Stimulated activated CD8-positive, alpha-beta memory T cell treated with anti-CD3 and anti-CD28 coated beads, Interleukin-15, amount 100 ng/mL, for 1 hour (primary cell): ENCODE measurements around the gene RBM25.
"Not testable (repeated sequence)": the region's sequence is repeated elsewhere in the genome, so short reads cannot be mapped to it uniquely, and the experiment has no call there.

ENCODE experiments used
- DNase-seq: peaks from one replicate; pipeline ENCODE4 v3.0.0-alpha.2; 2020; ENCODE audit warnings: low read depth

Gene RBM25

DNA sequence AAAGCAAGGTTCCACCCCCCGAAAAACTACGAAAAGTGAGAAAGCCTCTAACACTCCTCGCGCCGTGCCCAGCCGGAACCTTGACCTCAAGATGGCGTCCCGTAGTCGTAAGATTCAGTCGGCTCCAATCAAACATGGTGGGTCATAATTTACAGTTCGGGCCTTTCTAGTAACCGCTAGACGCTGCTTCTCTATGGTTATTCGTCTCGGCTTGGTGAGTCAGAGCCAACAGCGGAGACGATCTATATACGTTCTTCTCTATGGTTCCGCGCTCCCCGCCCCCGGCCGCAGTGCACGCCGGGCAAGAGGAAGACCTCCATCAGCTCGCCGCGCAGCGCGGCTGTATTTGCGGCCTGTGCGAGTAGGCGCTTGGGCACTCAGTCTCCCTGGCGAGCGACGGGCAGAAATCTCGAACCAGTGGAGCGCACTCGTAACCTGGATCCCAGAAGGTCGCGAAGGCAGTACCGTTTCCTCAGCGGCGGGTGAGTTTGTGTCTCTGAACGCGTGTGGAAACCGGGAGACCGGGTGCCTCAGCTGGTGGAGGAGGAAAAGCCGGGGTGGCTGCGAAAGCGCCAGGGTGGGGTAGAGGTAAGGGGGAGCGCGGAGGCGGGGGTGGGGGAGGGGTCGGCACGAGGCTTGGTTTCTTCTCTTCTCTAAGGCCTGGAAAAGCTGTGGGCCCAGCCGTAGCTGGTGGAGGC, at the start of gene RBM25:
TSS of gene RBM25 (plus strand) at position 311 of the 698 bp plus-strand sequence. CDS start 13,108 bp downstream, outside the sequence.
- peak; percentile 87 for DNase-seq

DNA sequence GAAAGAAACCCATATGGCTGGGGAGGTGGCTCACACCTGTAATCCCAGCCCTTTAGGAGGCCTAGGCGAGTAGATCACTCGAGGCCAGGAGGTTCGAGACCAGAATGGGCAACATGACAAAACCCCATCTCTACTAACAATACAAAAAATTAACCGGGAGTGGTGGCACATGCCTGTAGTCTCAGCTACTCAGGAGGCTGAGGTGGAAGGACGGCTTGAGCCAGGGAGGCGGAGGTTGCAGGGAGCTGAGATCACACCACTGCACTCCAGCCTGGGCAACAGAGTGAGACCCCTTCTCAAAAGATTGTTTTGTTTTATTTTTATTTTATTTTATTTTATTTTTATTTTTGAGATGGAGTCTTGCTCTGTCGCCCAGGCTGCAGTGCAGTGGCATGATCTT, 47.1 kb upstream of the RBM25 start:
- not testable (repeated sequence) for DNase-seq

DNA sequence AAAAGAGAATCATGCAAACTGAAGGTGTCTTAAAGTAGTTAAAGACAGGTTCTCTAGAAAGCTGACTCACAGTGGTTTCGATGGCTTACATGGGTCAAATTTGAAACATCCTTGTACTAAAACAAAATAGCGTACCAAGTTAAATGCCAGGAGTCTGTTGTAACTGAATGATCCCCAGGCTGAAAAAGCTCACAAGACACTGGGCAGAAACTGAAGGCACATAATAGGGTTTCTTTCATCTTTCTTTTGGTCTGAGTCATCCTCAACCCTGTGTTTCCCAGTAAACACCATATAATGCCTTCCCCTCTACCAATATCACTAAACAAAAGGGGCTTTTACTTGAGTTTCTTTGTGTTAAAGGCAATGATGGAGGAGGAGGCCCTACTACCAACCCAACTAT, 44.2 kb upstream of the RBM25 start:
- DNase-seq, result no peak

DNA sequence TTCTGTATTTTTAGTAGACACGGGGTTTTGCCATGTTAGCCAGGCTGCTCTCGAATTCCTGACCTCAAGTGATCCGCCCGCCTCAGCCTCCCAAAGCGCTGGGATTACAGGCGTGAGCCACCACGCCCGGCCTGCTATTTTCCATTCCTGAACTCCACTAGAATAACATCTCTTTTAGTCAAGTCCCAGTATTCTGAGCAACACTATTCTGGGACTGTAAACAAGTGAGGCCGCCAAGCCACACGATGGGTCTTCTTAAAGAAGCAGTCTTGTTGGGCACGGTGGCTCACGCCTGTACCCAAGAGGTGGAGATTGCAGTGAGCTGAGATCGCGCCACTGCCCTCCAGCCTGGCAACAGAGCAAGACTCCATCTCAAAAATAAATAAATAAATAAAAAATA, 42.8 kb upstream of the RBM25 start:
- DNase-seq, result not testable (repeated sequence)

DNA sequence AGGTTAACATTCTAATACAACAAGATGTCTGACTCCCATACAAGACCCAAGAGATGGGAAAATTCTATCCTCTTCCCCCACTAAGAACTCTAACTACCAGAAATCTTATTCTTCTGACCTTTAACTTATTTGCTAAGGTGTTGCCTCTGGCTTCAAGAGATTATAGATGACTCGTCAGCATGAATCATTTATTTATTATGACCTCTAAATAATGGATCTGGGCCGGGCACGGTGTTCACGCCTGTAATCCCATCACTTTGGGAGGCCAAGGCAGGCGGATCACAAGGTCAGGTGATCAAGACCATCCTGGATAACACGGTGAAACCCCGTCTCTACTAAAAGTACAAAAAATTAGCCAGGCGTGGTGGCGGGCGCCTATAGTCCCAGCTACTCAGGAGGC, 42.3 kb upstream of the RBM25 start:
- DNase-seq, result not testable (repeated sequence)

DNA sequence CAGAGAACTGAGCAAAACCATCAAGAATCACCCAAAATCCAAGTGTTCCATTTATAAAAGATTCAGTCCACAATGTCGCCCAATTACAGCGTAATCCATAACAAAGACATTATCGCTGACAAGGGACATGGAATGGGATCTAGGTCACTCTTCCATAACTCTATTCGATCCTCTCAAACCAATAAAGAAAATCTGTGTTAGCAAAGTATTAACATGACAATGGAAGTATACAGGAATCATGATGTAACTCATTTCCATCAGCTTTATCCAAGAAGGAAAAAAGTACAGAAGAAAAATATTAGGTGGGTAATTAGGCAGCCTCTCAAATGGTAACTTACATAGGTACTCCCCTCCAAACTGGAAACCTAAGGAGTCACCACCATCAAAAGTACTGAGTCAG, 36.3 kb upstream of the RBM25 start:
- no peak for DNase-seq

DNA sequence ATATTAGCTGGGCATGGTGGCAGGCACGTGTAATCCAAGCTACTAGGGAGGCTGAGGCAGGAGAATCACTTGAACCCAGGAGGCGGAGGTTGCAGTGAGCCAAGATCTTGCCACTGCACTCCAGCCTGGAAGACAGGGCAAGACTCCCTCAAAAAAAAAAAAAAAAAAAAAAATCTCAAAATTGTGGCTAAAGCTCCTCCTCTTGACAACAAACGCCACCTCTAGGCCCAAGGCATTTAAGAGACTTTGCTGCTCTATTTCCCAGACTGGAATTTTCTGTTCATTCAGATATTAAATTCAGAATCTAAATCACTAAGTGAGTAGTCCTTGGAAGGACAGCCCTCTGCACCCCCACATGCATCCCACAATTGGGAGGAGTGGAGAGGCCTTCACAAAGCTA, 32.8 kb upstream of the RBM25 start:
- DNase-seq, result no peak

DNA sequence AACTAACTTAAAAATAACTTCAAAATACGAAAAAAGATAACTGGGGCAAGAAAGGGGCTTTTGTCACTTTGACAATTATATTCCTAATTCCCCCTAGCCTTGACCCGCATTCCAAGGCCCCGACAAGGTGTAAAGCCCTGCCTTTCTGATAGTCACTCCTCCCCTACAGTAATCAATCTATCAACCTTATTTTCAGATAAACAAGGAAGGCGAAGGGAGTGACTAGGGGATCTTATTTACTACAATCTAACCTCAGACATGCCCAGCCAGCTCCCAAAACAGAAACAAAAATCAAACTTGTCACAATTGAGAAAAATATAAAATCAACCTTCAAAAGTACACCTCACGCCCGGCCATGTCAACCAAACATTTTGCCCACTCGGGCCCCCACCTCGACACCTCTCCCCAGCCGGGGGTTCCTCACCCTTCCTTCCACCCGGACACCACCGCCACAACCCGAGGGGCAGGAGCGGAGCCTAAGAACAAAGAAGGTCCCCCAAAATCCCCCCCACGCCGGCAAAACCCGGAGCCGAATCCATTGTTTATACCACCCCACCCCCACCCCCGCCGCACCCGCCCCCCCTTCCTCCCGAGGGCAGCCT, 32.0 kb upstream of the RBM25 start:
- no peak for DNase-seq

DNA sequence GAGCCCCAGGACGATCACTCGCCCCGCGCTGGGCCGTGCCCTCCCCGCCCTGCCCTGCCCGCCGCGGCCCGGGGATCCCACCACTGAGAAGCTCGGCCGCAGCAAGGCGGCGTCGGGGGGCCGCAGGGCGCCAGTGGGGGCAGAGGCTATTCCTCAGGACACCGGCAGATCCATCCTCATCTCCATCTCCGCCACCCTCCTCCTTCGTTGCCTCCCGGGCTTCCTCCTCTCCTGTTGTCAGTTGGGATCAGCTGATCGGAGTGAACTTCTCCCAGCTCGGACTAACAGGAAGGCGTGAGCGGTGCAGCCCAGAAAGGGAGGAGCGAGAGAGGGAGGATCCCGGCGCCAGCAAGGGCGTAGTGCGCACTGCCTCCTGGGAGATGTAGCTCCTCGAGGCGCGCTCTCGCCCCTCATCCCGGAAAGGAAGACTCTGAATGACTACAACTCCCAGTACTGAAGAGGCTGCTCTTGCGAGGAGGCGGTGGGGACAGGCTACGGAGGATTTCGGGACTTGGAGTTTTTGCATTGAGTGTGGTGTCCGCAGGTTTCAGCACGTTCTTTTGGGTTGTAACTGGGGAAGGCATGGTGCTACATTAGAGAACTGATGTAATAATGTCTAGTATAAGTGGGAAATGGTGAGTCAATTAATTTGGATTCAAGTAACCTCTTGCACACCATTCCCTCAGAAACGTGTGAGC, 31.3 kb upstream of the RBM25 start, which contains the start of gene ZFYVE1:
TSS of gene ZFYVE1 (minus strand) at position 262 of the 698 bp plus-strand sequence. CDS start 2,598 bp downstream, outside the sequence.
- peak; percentile 73 for DNase-seq

DNA sequence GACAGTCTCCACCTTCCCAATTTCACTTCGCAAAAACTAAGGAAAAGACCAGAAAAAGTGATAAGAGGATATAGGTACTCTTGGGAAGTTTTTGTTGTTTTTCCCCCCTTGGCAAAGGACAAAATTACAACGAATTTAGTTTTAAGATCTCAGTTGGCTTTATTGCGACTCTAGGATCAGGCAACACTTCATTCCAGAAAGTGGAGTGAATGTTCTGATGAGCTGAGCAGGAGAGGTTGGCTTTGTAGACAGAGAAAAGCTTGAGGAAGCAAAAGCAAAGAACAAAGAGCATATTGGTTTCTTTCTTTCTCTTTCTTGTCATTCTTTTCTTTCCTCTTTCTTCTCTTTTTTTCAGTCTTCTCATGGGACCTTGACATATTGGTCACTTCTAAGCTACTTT, 30.8 kb upstream of the RBM25 start:
- no peak for DNase-seq

DNA sequence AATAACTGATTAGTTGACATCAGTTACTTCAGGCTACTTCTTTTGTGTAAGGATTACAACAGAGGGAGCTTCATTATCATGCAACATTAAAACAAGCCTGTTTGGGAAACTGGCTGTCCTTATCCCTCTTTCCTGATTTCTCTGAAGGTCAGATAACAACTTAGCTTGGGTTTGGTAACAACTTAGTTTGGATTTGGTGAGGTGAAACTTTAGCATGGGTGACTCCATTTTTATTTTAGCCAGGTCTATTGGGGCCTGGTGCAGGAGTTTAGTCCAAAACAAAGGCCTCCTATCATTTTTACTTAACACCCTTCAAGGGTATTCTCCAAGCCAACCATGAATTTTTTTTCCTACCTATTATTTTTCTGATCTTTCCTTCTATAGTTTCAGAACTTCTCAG, 30.4 kb upstream of the RBM25 start:
- no peak for DNase-seq

DNA sequence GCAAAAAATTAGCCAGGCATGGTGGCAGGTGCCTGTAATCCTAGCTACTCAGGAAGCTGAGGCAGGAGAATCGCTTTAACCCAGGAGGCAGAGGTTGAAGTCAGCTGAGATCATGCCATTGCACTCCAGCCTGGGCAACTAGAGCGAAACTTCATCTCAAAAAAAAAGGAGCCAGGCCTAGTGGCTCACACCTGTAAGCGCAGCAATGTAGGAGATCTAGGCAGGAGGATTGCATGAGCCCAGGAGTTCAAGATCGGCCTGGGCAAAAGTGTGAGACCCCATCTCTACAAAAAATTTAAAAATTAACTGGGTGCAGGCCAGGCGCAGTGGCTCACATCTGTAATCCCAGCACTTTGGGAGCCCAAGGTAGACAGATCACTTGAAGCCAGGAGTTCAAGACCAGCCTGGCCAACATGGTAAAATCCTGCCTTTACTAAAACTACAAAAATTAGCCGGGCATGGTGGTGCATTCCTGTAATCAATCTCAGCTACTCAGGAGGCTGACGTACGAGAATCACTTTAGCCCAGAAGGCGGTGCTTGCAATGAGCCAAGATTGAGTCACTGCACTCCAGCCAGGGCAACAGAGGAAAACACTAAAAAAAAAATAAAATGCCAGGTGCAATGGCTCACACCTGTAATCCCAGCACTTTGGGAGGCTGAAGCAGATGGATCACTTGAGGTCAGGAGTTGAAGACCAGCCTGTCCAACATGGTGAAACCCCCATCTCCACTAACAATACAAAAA, 21.5 kb upstream of the RBM25 start:
- DNase-seq, result not testable (repeated sequence)

DNA sequence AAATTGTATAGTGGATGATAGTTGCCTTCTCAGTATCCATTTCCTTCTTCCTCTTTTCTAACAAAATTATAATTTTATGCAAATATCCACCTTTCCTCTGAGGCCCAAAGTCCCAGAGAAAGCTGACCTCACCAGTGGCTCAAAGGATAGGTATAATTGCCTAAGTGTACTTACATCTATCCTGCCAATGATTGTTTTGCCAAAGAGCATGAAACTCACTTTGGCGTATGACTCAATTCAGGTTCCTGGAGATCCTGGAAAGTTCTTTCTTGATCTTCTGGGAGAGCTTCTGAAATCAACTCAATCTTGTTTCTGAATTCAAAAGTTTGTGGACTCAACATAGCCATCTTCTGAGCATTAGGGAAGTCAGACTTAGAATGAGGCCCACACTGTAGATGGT, 10.5 kb upstream of the RBM25 start:
- DNase-seq, result no peak

DNA sequence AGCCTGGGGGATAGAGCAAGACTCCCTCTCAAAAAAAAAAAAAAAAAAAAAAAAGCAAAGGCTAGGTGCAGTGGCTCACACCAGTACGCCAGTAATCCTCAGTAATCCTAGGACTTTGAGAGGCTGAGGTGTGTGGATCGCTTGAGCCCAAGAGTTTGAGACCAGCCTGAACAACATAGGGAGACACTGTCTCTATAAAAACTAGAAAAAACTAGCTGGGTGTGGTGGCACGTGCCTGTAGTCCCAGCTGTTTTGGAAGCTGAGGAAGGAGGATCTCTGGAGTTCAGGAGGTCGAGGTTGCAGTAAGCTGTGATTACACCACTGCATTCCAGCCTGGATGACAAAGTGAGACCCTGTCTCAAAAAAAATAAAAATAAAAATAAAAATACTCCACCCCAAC, 8.9 kb upstream of the RBM25 start:
- no peak for DNase-seq

DNA sequence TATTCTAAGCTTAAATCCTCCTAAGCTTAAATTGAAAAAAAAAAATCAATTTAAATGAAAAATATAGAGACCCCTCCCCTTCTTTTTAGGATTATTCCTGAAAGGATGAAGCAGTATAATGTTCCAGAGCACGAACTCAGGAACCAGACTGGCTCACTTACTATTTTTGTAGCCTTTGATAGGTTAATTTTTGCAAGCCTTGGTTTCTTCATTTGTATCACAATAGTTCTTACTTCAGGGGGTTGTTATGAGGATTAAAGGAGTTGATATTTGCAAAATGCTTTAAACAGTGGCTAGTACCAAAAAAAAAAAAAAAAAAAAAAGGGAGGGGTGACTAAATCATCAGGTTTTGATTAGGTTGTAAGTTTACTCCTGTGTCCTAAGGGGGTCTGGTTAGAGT, 3.1 kb upstream of the RBM25 start:
- DNase-seq, result no peak

DNA sequence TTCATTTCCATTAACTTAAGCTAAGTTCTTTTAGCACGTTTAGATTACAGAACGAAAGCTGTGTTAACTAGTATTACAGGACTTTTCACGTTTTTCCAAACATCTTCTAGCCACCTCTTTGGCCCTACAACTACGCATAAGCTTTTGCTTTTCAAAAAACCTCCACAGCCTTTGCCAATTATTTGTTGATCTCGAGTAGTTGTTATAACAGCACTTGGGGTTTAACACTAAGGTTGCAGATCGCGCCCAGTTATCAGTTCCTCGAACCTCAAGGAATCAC, 450 bp upstream of the RBM25 start:
- DNase-seq, result no peak

DNA sequence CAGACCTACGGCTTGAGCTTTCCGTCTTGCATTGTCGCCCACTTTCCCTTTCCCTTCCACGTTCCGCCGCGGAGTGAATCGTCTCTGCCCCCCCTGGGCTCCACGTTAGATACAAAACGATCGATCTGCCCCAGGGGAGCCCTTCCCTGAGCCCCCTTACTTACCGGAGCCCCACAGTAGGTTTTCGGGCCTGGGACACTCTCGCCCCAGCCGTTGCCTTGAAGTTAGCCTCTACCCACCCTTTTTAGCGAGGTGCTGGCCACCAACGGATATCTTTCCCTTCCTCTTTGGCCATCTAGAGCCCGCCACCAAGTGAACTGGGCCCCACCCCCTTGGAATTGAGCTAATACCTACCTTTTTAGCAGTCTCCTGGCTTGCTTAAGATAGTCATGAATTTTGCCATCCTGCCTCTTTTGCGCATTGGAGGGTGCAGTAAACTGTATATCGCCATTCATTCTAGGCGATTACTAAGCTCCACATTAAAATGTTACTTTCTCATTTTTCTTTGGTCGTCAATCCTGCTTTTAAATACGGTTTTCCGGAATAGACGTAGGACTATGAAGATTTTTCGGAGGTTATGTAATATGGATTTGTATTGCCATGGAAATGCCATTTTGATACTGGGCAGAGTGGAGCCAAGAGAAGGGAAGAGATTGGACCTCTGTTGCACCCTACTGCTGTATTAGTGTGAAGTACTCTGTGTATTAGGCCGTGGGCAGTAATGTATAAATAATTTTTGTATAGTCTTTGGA, 764 bp downstream of the RBM25 start:
- no peak for DNase-seq

DNA sequence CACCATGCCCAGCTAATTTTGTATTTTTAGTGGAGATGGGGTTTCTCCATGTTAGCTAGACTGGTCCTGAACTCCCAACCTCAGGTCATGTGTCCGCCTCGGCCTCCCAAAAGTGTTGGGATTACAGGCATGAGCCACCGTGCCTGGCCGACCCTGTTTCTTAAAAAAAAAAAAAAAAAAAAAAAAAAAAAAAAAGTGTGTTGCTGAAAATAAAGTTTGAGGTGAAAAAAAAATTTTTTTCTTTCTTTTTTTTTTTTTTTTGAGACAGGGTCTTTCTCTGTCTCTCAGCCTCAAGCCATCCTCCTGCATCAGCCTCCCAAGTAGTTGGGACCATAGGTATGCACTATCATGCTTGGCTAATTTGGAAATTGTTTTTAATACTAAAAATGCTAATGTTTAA, 11.3 kb downstream of the RBM25 start:
- no peak for DNase-seq

DNA sequence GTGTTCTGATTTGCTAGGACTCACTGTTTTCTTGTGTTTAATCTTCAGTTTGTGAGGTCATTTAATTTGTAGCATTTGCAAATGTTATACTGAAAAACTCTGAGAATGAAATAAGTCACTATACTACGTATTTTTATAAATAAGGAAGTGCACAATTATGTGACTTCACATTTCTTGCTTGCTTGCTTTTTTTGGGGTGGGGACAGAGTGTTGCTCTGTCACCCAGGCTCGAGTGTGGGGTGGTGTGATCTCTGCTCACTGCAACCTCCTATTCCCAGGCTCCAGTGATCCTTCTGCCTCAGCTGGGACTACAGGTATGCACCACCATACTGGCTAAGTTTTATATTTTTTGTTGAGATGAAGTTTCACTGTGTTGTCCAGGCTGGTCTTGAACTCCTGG, 32.7 kb downstream of the RBM25 start:
- DNase-seq, result no peak

DNA sequence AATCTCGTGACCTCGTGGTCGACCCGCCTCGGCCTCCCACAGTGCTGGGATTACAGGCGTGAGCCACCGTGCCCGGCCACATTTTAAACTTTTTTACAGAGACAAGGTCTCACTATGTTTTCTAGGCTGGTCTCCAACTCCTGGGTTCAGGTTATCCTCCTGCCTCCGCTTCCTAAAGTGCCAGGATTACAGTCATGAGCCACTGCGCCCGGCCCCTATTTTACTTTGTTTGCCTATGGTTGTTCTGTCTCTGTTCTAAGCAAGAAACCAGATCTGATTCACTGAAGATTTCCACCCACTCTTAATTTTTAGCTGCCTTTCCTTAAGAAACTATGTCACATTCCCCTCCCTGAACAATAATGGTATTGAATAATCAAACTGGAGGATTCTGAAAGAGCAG, 39.1 kb downstream of the RBM25 start:
- no peak for DNase-seq

DNA sequence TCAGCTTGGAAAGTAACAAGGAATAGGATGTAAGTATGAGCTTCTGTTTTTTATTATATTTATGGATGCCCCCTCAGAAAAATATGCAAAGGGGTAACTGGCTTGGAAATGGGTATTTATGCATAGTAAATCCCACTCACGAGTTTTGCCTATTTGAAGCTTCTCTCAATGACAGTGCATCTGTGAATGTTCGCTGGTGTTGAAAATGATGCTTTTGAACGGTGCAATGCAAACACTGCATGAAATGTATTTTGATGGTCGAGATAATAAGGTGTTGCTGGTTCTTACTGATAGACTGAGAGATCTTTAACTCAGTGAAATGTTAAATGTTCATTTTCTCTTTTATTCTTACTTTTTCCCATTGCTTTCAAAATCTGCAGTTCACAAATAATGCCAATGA, 42.0 kb downstream of the RBM25 start:
- DNase-seq, result no peak
